RPMI8226 (cell line): ENCODE results near the gene HMCN2.

Source experiments
- DNase-seq: peaks from one replicate; pipeline ENCODE4 v3.0.0-alpha.2; 2015

The HMCN2 gene

GRCh38 chr9:130265431-130266235 lies at the start of gene HMCN2:
HMCN2 (plus strand) TSS chr9:130265760; CDS start chr9:130265879, 119 bp downstream.
- DNase-seq, result peak; percentile 45

- no peak for DNase-seq
Measured at GRCh38 chr9:130217838-130218237, 47.7 kb upstream of the HMCN2 start.

- no peak for DNase-seq
Measured at GRCh38 chr9:130219661-130220096, 45.9 kb upstream of the HMCN2 start.

GRCh38 chr9:130220352-130220751 lies 45.2 kb upstream of the HMCN2 start:
- no peak for DNase-seq

GRCh38 chr9:130222833-130223232 lies 42.7 kb upstream of the HMCN2 start:
- no peak for DNase-seq

GRCh38 chr9:130225071-130225470 lies 40.5 kb upstream of the HMCN2 start:
- DNase-seq, result no peak

GRCh38 chr9:130225586-130225985 lies 40.0 kb upstream of the HMCN2 start:
- no peak for DNase-seq

GRCh38 chr9:130226112-130226511 lies 39.4 kb upstream of the HMCN2 start:
- no peak for DNase-seq

- no peak for DNase-seq
Measured at GRCh38 chr9:130227833-130228232, 37.7 kb upstream of the HMCN2 start.

GRCh38 chr9:130229759-130230158 lies 35.8 kb upstream of the HMCN2 start:
- DNase-seq, result no peak

GRCh38 chr9:130230631-130231030 lies 34.9 kb upstream of the HMCN2 start:
- no peak for DNase-seq

- DNase-seq, result no peak
Measured at GRCh38 chr9:130232899-130233586, 32.5 kb upstream of the HMCN2 start.

- DNase-seq, result no peak
Measured at GRCh38 chr9:130233587-130233945, 32.0 kb upstream of the HMCN2 start.

GRCh38 chr9:130234340-130235260 lies 31.0 kb upstream of the HMCN2 start:
- no peak for DNase-seq

GRCh38 chr9:130235558-130236435 lies 29.8 kb upstream of the HMCN2 start:
- peak; percentile 70 for DNase-seq

- no peak for DNase-seq
Measured at GRCh38 chr9:130236436-130236985, 29.0 kb upstream of the HMCN2 start.

GRCh38 chr9:130237076-130237475 lies 28.5 kb upstream of the HMCN2 start:
- no peak for DNase-seq

- DNase-seq, result no peak
Measured at GRCh38 chr9:130237763-130238524, 27.6 kb upstream of the HMCN2 start.

- DNase-seq, result no peak
Measured at GRCh38 chr9:130239363-130239695, 26.2 kb upstream of the HMCN2 start.

GRCh38 chr9:130239741-130240241 lies 25.8 kb upstream of the HMCN2 start:
- peak; percentile 76 for DNase-seq
